Transverse colon (tissue), 3 donors: ENCODE results near the gene SPI1.

Experiments used
- POLR2A ChIP-seq: fragments of 450-650 bp; IDR thresholded peaks from one replicate; pipeline ENCODE4 v1.6.1; 2016; ENCODE audit warnings: antibody characterized with exemption, mild to moderate bottlenecking, moderate library complexity
- TF ChIP-seq, protein P1 (sequence below), 5 experiments: fragments of 200-600 bp in 3 of 5; fragments of 450-650 bp in 2 of 5; sonication (generic) in 3 of 5; IDR thresholded peaks; 1 replicate in 2 of 5; 2 replicates in 3 of 5; pipeline ENCODE4 v1.5.1; 2016 to 2017; ENCODE audit warnings: antibody characterized with exemption in 5 of 5, inconsistent platforms in 3 of 5, mild to moderate bottlenecking in 2 of 5, moderate library complexity in 1 of 5

DNA sequence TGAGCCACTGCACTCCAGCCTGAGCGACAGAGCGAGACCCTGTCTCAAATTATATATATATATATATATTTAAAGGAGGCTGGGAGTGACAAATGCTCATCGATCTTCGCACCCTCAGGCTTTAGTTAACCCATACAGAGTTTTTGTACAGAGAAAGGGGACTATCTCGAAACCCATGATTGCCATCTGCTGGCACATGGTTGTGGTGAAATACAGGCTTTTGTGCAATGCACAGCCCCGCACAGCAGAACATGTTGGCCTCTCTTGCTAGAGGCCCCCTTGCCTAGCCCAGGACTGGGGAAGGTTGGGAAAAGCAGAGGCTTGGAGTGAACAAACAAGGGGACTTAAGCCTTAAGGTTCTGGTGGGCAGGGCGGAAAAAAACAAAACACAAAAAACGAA is 29.5 kb downstream of the SPI1 start:
- TF ChIP-seq POLR2A, result no peak
- TF ChIP-seq, protein P1, sequence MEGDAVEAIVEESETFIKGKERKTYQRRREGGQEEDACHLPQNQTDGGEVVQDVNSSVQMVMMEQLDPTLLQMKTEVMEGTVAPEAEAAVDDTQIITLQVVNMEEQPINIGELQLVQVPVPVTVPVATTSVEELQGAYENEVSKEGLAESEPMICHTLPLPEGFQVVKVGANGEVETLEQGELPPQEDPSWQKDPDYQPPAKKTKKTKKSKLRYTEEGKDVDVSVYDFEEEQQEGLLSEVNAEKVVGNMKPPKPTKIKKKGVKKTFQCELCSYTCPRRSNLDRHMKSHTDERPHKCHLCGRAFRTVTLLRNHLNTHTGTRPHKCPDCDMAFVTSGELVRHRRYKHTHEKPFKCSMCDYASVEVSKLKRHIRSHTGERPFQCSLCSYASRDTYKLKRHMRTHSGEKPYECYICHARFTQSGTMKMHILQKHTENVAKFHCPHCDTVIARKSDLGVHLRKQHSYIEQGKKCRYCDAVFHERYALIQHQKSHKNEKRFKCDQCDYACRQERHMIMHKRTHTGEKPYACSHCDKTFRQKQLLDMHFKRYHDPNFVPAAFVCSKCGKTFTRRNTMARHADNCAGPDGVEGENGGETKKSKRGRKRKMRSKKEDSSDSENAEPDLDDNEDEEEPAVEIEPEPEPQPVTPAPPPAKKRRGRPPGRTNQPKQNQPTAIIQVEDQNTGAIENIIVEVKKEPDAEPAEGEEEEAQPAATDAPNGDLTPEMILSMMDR (IDR thresholded peaks at IDR 0.05), result no peak
